GM12878 (cell line): ENCODE data around the gene STAT5B. TPM values are rescaled to one million over a fixed set of nuclear protein-coding genes. Genes with fewer than 3 reads are reported as not detected.

ENCODE experiments used
- ATAC-seq: fragments of 200-7000 bp; cut with Tn5 transposase; 3 replicates; pipeline ENCODE4 v1.9.1; 2020; ENCODE audit warnings: mild to moderate bottlenecking, moderate library complexity
- BruUV-seq: library from RNA; stranded (reverse); fragments of 400-500 nt; replicated peaks from 2 replicates; lab custom pipeline; 2021; lab: Mats Ljungman, UMichigan
- CTCF ChIA-PET: fragments of 300-600 bp; sonication (Branson Sonifier 250); formaldehyde crosslinking; extraction: SDS; loops from one replicate; lab custom pipeline; 2021; ENCODE audit warnings: inconsistent platforms; lab: Yijun Ruan, JAX
- POLR2A ChIA-PET: fragments of 350-600 bp; formaldehyde crosslinking; extraction: SDS; loops from one replicate; lab custom pipeline; 2021; ENCODE audit warnings: inconsistent platforms; lab: Charles Lee
- RAD21 ChIA-PET: fragments of 300-600 bp; sonication (Branson Sonifier 250); formaldehyde crosslinking; loops from one replicate; lab custom pipeline; 2023; ENCODE audit warnings: antibody characterized with exemption; ENCODE audit not compliant: unreplicated experiment; lab: Charles Lee
- SMC1A ChIA-PET: fragments of 300-600 bp; sonication (Branson Sonifier 250); formaldehyde crosslinking; loops from one replicate; lab custom pipeline; 2023; ENCODE audit not compliant: unreplicated experiment, uncharacterized antibody; lab: Charles Lee
- DNase-seq: peaks from one replicate; pipeline ENCODE4 v3.0.0-alpha.2; 2011; ENCODE audit warnings: low read depth, low spot score
- FAIRE-seq: peaks from 3 replicates; lab custom pipeline; 2011; peaks lifted over from hg19 to GRCh38; lab: Jason Lieb, UNC
- H2AFZ ChIP-seq: 2 replicates; pipeline ENCODE4 v1.6.0; 2011; ENCODE audit warnings: low read depth, low read length, control low read depth; ENCODE audit not compliant: control insufficient read depth
- H3K27ac ChIP-seq: 2 replicates; pipeline ENCODE4 v1.5.1; 2011; ENCODE audit warnings: control low read depth; ENCODE audit not compliant: control insufficient read depth, insufficient read depth
- H3K27me3 ChIP-seq, 2 experiments: replicated peaks in 1 of 2; 2 replicates each; pipeline versions ENCODE4 v1.6.0 to v1.6.1; 2011; ENCODE audit warnings: low read length in 1 of 2; ENCODE audit not compliant: control insufficient read depth in 2 of 2, insufficient read depth in 2 of 2
- H3K36me3 ChIP-seq, 2 experiments: 2 replicates each; pipeline ENCODE4 v1.5.1; 2011; ENCODE audit warnings: low read length in 1 of 2; ENCODE audit not compliant: control insufficient read depth in 2 of 2, insufficient read depth in 2 of 2
- H3K4me1 ChIP-seq: 2 replicates; pipeline ENCODE4 v1.6.1; 2011; ENCODE audit warnings: mild to moderate bottlenecking, low read length, moderate library complexity, mixed read lengths; ENCODE audit not compliant: control insufficient read depth, insufficient read depth
- H3K4me2 ChIP-seq: 2 replicates; pipeline ENCODE4 v1.6.0; 2011; ENCODE audit warnings: control low read depth; ENCODE audit not compliant: control insufficient read depth, insufficient read depth
- H3K4me3 ChIP-seq: fragments of 200-600 bp; sonication (generic); 2 replicates; pipeline ENCODE4 v1.5.1; 2016
- H3K79me2 ChIP-seq: 2 replicates; pipeline ENCODE4 v1.6.0; 2011; ENCODE audit warnings: low read length; ENCODE audit not compliant: control insufficient read depth, insufficient read depth
- H3K9ac ChIP-seq: 2 replicates; pipeline ENCODE4 v1.8.0; 2011; ENCODE audit warnings: low read length, control low read depth, mixed read lengths; ENCODE audit not compliant: control insufficient read depth, insufficient read depth
- H3K9me3 ChIP-seq: replicated peaks from 3 replicates; pipeline ENCODE4 v1.5.1; 2011; ENCODE audit warnings: mild to moderate bottlenecking, low read length; ENCODE audit not compliant: control insufficient read depth, insufficient read depth
- H4K20me1 ChIP-seq: 2 replicates; pipeline ENCODE4 v1.6.0; 2011; ENCODE audit not compliant: control insufficient read depth, insufficient read depth
- CREB1 ChIP-seq: IDR thresholded peaks from 2 replicates; pipeline ENCODE4 v1.6.1; 2012; ENCODE audit warnings: low read depth, mild to moderate bottlenecking, inconsistent platforms
- CTCF ChIP-seq, 3 experiments: IDR thresholded peaks in 2 of 3; conservative IDR thresholded peaks in 1 of 3; 2 replicates each; pipeline ENCODE4 v1.5.1; 2011; ENCODE audit warnings: low read depth in 3 of 3, low read length in 3 of 3, mild to moderate bottlenecking in 3 of 3, control low read depth in 2 of 3, moderate library complexity in 2 of 3, inconsistent platforms in 1 of 3, mixed read lengths in 1 of 3; ENCODE audit not compliant: control insufficient read depth in 2 of 3, insufficient read depth in 1 of 3; ENCODE audit errors: extremely low read depth in 1 of 3
- EED ChIP-seq: sonication (generic); IDR thresholded peaks from 2 replicates; pipeline ENCODE4 v1.6.1; 2016; ENCODE audit warnings: antibody characterized with exemption, low read depth
- RAD51 ChIP-seq: fragments of 450-650 bp; IDR thresholded peaks from 2 replicates; pipeline ENCODE4 v1.6.1; 2016; ENCODE audit warnings: moderate library complexity, mild to moderate bottlenecking, inconsistent platforms
- SMAD5 ChIP-seq: IDR thresholded peaks from 2 replicates; pipeline ENCODE4 v1.6.1; 2016; ENCODE audit warnings: antibody characterized with exemption, low read depth
- WGBS: methylation state at CpG from one replicate; pipeline ENCODE4 v1.1.6; 2016; ENCODE audit warnings: low lambda C conversion rate; ENCODE audit not compliant: insufficient replicate concordance, insufficient coverage; ENCODE audit errors: missing lambda C conversion rate; 5-methylcytosine and 5-hydroxymethylcytosine counted together
- in situ Hi-C: fragments of 300-500 bp; cut with MboI; formaldehyde crosslinking; loops from 9 replicates; pipeline ENCODE4 v1.14.3; 2018; ENCODE audit warnings: mixed read lengths
- intact Hi-C: fragments of 100-400 bp; cut with micrococcal nuclease; formaldehyde crosslinking; loops from one replicate; pipeline ENCODE4 v1.14.2; 2022; ENCODE audit not compliant: unreplicated experiment
- polyA plus RNA-seq, 11 experiments: library from polyadenylated mRNA; depleted of rRNA in 4 of 11; unstranded in 6 of 11; stranded (reverse) in 5 of 11; fragments of >200 nt; fragmentation: Nextera tagmentation in 4 of 11; fragmentation: Illumina TruSeq in 1 of 11; extraction: Ambion mirVana in 4 of 11; extraction: Trizol in 1 of 11; gene quantifications; 1 replicate in 1 of 11; 2 replicates in 10 of 11; pipeline versions ENCODE4 v1.2.1 to v1.2.3, GENCODE V29; 2011 to 2016; ENCODE audit warnings: inconsistent platforms in 2 of 11, missing spikeins in 2 of 11, low read depth in 1 of 11
- total RNA-seq, 4 experiments: library from RNA; depleted of rRNA in 3 of 4; stranded (reverse); fragments of >200 nt in 3 of 4; fragmentation: Illumina TruSeq in 1 of 4; extraction: Trizol in 1 of 4; gene quantifications; 2 replicates each; pipeline versions ENCODE4 v1.2.1 to v1.2.3, GENCODE V29; 2013 to 2021

The STAT5B gene
- total and polyA plus RNA-seq, 10 of the 15 experiments (the other 5 are each of a cell fraction or from before 2014, with no cell fraction given), result 11.0 to 69.6 (median 46.7) TPM

- Histone ChIP-seq H4K20me1 (no peaks in the 10 kb centered on the region), H3K27me3 (no peaks in the 10 kb centered on the region), H3K27ac (no peak overlapping the region), H3K9ac (no peak overlapping the region), H3K4me2 (no peak overlapping the region), H3K4me3 (no peak overlapping the region), H3K4me1 (peaks cover 24% of the 10 kb centered on the region), H3K79me2 (no peaks in the 10 kb centered on the region), H3K36me3 (peaks cover 9 to 20% of the 10 kb centered on the region in 2 experiments; a peak in 3 of 4 replicates), H3K9me3 (no peaks in the 10 kb centered on the region), H2AFZ (no peak overlapping the region)
- in situ Hi-C loops, result no loop called here
- BruUV-seq, result no TSS peak
- FAIRE-seq, result no peak
- WGBS, result 81% methylated on average over 7 of the region's 7 CpGs
- no peak for ATAC-seq
- DNase-seq, result no peak
- TF ChIP-seq SMAD5 (no peak), EED (no peak), CREB1 (no peak), RAD51 (no peak), CTCF (IDR thresholded peaks at IDR 0.05 in 2 of 3, conservative IDR thresholded peaks at IDR 0.05 in 1 of 3; ENCODE audit: control insufficient read depth in 2 of 3, extremely low read depth in 1 of 3, insufficient read depth in 1 of 3, low read depth in 3 of 3, low read length in 3 of 3) (no peak)
- ChIA-PET SMC1A (interaction anchor here (0.8 to 23.8 kb wide), 3 partner anchors 10 to 91 kb away, joined by 3 to 528 read pairs (median 6); partner anchors contain the start of gene STAT3), CTCF (interaction anchor here (0.8 to 22.1 kb wide), 3 partner anchors 86 to 219 kb away, joined by 3 to 732 read pairs (median 3); no protein-coding TSS in a partner anchor), RAD21 (no interaction called here), POLR2A (interaction anchor here (1.2 kb wide), 1 partner anchor 14 kb away, joined by 3 read pairs; no protein-coding TSS in a partner anchor)
- intact Hi-C loops, result no loop called here
These were observed 32.3 kb upstream of the STAT5B start for GRCh38 chr17:42308446-42308845.
